HCT116 (cell line): Measurements from ENCODE around the gene TMEM45A. TPM values are rescaled to one million over a fixed set of nuclear protein-coding genes. Genes with fewer than 3 reads are reported as not detected.

Experiments
- ATAC-seq: fragments of 200-7000 bp; cut with Tn5 transposase; 2 replicates; pipeline ENCODE4 v1.9.1; 2020; ENCODE audit warnings: mild to moderate bottlenecking, moderate library complexity
- BruUV-seq: library from RNA; stranded (reverse); fragments of 400-500 nt; replicated peaks from 2 replicates; lab custom pipeline; 2021; lab: Mats Ljungman, UMichigan
- CTCF ChIA-PET: fragments of 300-600 bp; sonication (Branson Sonifier 250); formaldehyde crosslinking; loops from one replicate; lab custom pipeline; 2021; ENCODE audit warnings: antibody characterized with exemption; lab: Charles Lee
- POLR2A ChIA-PET: fragments of 300-600, 350-600 bp; sonication (Branson Sonifier 250); formaldehyde crosslinking; loops from one replicate; lab custom pipeline; 2021; ENCODE audit warnings: antibody characterized with exemption; lab: Charles Lee
- RAD21 ChIA-PET, 2 experiments: fragments of 300-600 bp; sonication (Branson Sonifier 250); formaldehyde crosslinking; loops; one replicate each; lab custom pipeline; 2023; ENCODE audit warnings: low total read pairs in 2 of 2; ENCODE audit not compliant: uncharacterized antibody in 2 of 2, unreplicated experiment in 2 of 2, low non-redundant PET in 1 of 2; lab: Charles Lee
- DNase-seq: peaks from one replicate; pipeline ENCODE4 v3.0.0-alpha.2; 2010; ENCODE audit warnings: low read depth, low spot score
- H2AFZ ChIP-seq: fragments of 200-600 bp; shearing (Covaris generic), sonication (generic); 2 replicates; pipeline ENCODE4 v1.6.1; 2017; ENCODE audit warnings: low read depth, mixed run types, mixed read lengths, antibody characterized with exemption, low read length; ENCODE audit not compliant: poor library complexity, severe bottlenecking
- H3K27ac ChIP-seq: 2 replicates; pipeline ENCODE4 v1.5.1; 2012; ENCODE audit warnings: low read depth, low read length
- H3K27me3 ChIP-seq: fragments of 200-600 bp; sonication (generic); 2 replicates; pipeline ENCODE4 v1.6.1; 2016; ENCODE audit warnings: mixed run types, low read length, mixed read lengths; ENCODE audit not compliant: insufficient read depth
- H3K36me3 ChIP-seq, 2 experiments: fragments of 200-500 bp in 1 of 2; fragments of 200-600 bp in 1 of 2; sonication (Bioruptor generic) in 1 of 2; sonication (generic) in 1 of 2; 2 replicates each; pipeline versions ENCODE4 v1.5.1 to v1.6.1; 2014 to 2016; ENCODE audit warnings: low read length in 2 of 2, inconsistent platforms in 1 of 2, mixed read lengths in 1 of 2, mixed run types in 1 of 2; ENCODE audit not compliant: insufficient read depth in 2 of 2, control insufficient read depth in 1 of 2
- H3K4me1 ChIP-seq, 2 experiments: fragments of 200-600 bp in 1 of 2; sonication (generic) in 1 of 2; 2 replicates each; pipeline versions ENCODE4 v1.5.1 to v1.6.1; 2012 to 2017; ENCODE audit warnings: low read length in 2 of 2, inconsistent platforms in 1 of 2, mild to moderate bottlenecking in 1 of 2, mixed read lengths in 1 of 2, mixed run types in 1 of 2, moderate library complexity in 1 of 2; ENCODE audit not compliant: insufficient read depth in 2 of 2, control insufficient read depth in 1 of 2
- H3K4me2 ChIP-seq: fragments of 200-600 bp; sonication (generic); 2 replicates; pipeline ENCODE4 v1.6.1; 2017; ENCODE audit warnings: mixed run types, low read length, mixed read lengths
- H3K4me3 ChIP-seq, 2 experiments: fragments of 200-600 bp in 1 of 2; sonication (generic) in 1 of 2; replicated peaks in 1 of 2; 2 replicates each; pipeline ENCODE4 v1.5.1; 2011 to 2016; ENCODE audit warnings: low read length in 2 of 2, control low read depth in 1 of 2, low read depth in 1 of 2, mild to moderate bottlenecking in 1 of 2, mixed read lengths in 1 of 2, mixed run types in 1 of 2
- H3K79me2 ChIP-seq: fragments of 200-600 bp; sonication (generic); 2 replicates; pipeline ENCODE4 v1.6.1; 2017; ENCODE audit warnings: mild to moderate bottlenecking, mixed run types, low read length, moderate library complexity, mixed read lengths; ENCODE audit not compliant: insufficient read depth
- H3K9ac ChIP-seq: fragments of 200-600 bp; sonication (generic); 2 replicates; pipeline ENCODE4 v1.6.1; 2016; ENCODE audit warnings: low read length, mixed read lengths
- H3K9me2 ChIP-seq: fragments of 200-600 bp; sonication (generic), shearing (Covaris generic); 2 replicates; pipeline ENCODE4 v1.6.1; 2017; ENCODE audit warnings: mixed run types, mild to moderate bottlenecking, moderate library complexity; ENCODE audit not compliant: insufficient read depth
- H3K9me3 ChIP-seq, 2 experiments: fragments of 200-500 bp in 1 of 2; fragments of 200-600 bp in 1 of 2; sonication (Bioruptor generic) in 1 of 2; sonication (generic) in 1 of 2; 2 replicates each; pipeline ENCODE4 v1.6.1; 2014 to 2017; ENCODE audit warnings: low read length in 2 of 2, mixed read lengths in 2 of 2, inconsistent platforms in 1 of 2, low read depth in 1 of 2, mild to moderate bottlenecking in 1 of 2, mixed run types in 1 of 2, moderate library complexity in 1 of 2; ENCODE audit not compliant: control insufficient read depth in 1 of 2, insufficient read depth in 1 of 2
- H4K20me1 ChIP-seq: fragments of 200-600 bp; sonication (generic), shearing (Covaris generic); 2 replicates; pipeline ENCODE4 v1.6.1; 2017; ENCODE audit warnings: mixed run types, mild to moderate bottlenecking, moderate library complexity; ENCODE audit not compliant: insufficient read depth
- CBX3 ChIP-seq: IDR thresholded peaks from 2 replicates; pipeline ENCODE4 v1.6.1; 2012; ENCODE audit warnings: low read depth
- EGR1 ChIP-seq: IDR thresholded peaks from 2 replicates; pipeline ENCODE4 v1.6.1; 2012; ENCODE audit warnings: low read depth
- EZH2 ChIP-seq: fragments of 200-600 bp; sonication (generic); IDR thresholded peaks from 2 replicates; pipeline ENCODE4 v1.6.1; 2017; ENCODE audit warnings: antibody characterized with exemption, mixed run types
- FOSL1 ChIP-seq: IDR thresholded peaks from 2 replicates; pipeline ENCODE4 v1.6.1; 2012; ENCODE audit warnings: low read depth
- JUND ChIP-seq: IDR thresholded peaks from 2 replicates; pipeline ENCODE4 v1.6.1; 2012
- POLR2A ChIP-seq: IDR thresholded peaks from 2 replicates; pipeline ENCODE4 v1.7.0; 2011; ENCODE audit warnings: borderline replicate concordance; ENCODE audit not compliant: insufficient read depth, insufficient read length; ENCODE audit errors: extremely low read depth
- POLR2AphosphoS5 ChIP-seq: IDR thresholded peaks from 2 replicates; pipeline ENCODE4 v1.6.1; 2011; ENCODE audit warnings: mild to moderate bottlenecking, low read depth, low read length, moderate library complexity
- REST ChIP-seq: IDR thresholded peaks from 2 replicates; pipeline ENCODE4 v1.6.1; 2012; ENCODE audit warnings: low read depth
- SIN3A ChIP-seq: IDR thresholded peaks from 2 replicates; pipeline ENCODE4 v1.6.1; 2012; ENCODE audit warnings: low read depth
- SP1 ChIP-seq: IDR thresholded peaks from 2 replicates; pipeline ENCODE4 v1.6.1; 2012; ENCODE audit warnings: low read depth
- SRF ChIP-seq: IDR thresholded peaks from 2 replicates; pipeline ENCODE4 v1.6.1; 2012; ENCODE audit warnings: low read depth
- TCF7L2 ChIP-seq: IDR thresholded peaks from 2 replicates; pipeline ENCODE4 v1.7.0; 2011; ENCODE audit warnings: borderline replicate concordance, inconsistent platforms; ENCODE audit not compliant: insufficient read depth, insufficient read length; ENCODE audit errors: extremely low read depth
- YY1 ChIP-seq: IDR thresholded peaks from 2 replicates; pipeline ENCODE4 v1.6.1; 2011; ENCODE audit warnings: low read length, low read depth, moderate library complexity, mild to moderate bottlenecking; ENCODE audit not compliant: insufficient replicate concordance; ENCODE audit errors: extremely low read depth
- ZBTB33 ChIP-seq: IDR thresholded peaks from 2 replicates; pipeline ENCODE4 v1.6.1; 2011; ENCODE audit warnings: mild to moderate bottlenecking, low read length, moderate library complexity; ENCODE audit not compliant: insufficient replicate concordance; ENCODE audit errors: extremely low read depth
- ZNF274 ChIP-seq: fragments of 200-500 bp; sonication (Bioruptor generic); IDR thresholded peaks from 2 replicates; pipeline ENCODE4 v1.6.1; 2014; ENCODE audit warnings: mild to moderate bottlenecking, low read depth, low read length, inconsistent platforms
- intact Hi-C: fragments of 100-400 bp; cut with micrococcal nuclease; formaldehyde crosslinking; loops from 2 replicates; pipeline ENCODE4 v1.10.0; 2022
- total RNA-seq: library from RNA; stranded (reverse); gene quantifications from one replicate; pipeline ENCODE4 v1.2.1, GENCODE V29; 2021; ENCODE audit not compliant: unreplicated experiment
- TF ChIP-seq, protein P1 (sequence below), 3 experiments: fragments of 200-600 bp in 1 of 3; sonication (generic) in 1 of 3; IDR thresholded peaks in 2 of 3; conservative IDR thresholded peaks in 1 of 3; 2 replicates each; pipeline ENCODE4 v1.5.1; 2012 to 2017; ENCODE audit warnings: low read depth in 2 of 3, low read length in 2 of 3, antibody characterized with exemption in 1 of 3, borderline replicate concordance in 1 of 3, control low read depth in 1 of 3, mild to moderate bottlenecking in 1 of 3, mixed read lengths in 1 of 3, mixed run types in 1 of 3, moderate library complexity in 1 of 3; ENCODE audit not compliant: insufficient read depth in 1 of 3
- TF ChIP-seq, protein P2 (sequence below): IDR thresholded peaks from 2 replicates; pipeline ENCODE4 v1.6.1; 2012

TMEM45A gene
- total RNA-seq, 1 experiment from 2014 or later = 5.0 TPM

DNA sequence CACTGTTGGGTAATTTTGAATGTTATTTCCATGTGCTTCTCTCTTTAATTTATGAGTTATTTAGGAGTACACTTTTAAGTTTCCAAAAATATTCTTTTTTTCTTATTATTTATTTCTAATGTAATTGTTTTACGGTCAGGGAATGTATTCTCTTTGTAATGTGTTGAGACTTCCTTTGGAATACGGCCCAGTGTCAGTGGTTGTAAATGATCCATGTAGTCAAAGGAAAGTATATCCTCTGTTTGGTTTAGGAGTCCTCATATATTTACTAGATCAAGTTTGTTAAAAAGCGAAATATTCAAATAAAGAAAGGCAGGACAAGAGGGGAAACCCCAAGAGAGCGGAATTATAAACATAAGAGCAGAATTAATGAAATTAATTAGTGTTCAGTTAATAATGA, 68.0 kb downstream of the TMEM45A start:
- H3K27ac ChIP-seq = no peak overlapping the region
- no peaks in the 10 kb centered on the region for H3K27me3 ChIP-seq
- BruUV-seq = no TSS peak
- H3K9me2 ChIP-seq = no peaks in the 10 kb centered on the region
- H3K4me2 ChIP-seq = no peak overlapping the region
- ATAC-seq = no peak
- H3K79me2 ChIP-seq = no peaks in the 10 kb centered on the region
- ChIA-PET POLR2A (interaction anchor here (1.3 kb wide), 1 partner anchor 8 kb away, joined by 3 read pairs; no protein-coding TSS in a partner anchor), CTCF (no interaction called here), RAD21 (no interaction called here)
- no peaks in the 10 kb centered on the region for H4K20me1 ChIP-seq
- intact Hi-C loops = no loop called here
- DNase-seq = no peak
- no peaks in the 10 kb centered on the region for H3K36me3 ChIP-seq
- peaks cover 0 to 8% of the 10 kb centered on the region in 2 experiments; a peak in 2 of 4 replicates for H3K4me1 ChIP-seq
- no peak overlapping the region for H3K9ac ChIP-seq
- H2AFZ ChIP-seq = no peak overlapping the region
- H3K4me3 ChIP-seq = no peak overlapping the region
- no peak for TF ChIP-seq EGR1
- TF ChIP-seq, protein P1, sequence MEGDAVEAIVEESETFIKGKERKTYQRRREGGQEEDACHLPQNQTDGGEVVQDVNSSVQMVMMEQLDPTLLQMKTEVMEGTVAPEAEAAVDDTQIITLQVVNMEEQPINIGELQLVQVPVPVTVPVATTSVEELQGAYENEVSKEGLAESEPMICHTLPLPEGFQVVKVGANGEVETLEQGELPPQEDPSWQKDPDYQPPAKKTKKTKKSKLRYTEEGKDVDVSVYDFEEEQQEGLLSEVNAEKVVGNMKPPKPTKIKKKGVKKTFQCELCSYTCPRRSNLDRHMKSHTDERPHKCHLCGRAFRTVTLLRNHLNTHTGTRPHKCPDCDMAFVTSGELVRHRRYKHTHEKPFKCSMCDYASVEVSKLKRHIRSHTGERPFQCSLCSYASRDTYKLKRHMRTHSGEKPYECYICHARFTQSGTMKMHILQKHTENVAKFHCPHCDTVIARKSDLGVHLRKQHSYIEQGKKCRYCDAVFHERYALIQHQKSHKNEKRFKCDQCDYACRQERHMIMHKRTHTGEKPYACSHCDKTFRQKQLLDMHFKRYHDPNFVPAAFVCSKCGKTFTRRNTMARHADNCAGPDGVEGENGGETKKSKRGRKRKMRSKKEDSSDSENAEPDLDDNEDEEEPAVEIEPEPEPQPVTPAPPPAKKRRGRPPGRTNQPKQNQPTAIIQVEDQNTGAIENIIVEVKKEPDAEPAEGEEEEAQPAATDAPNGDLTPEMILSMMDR (IDR thresholded peaks at IDR 0.05 in 2 of 3, conservative IDR thresholded peaks at IDR 0.05 in 1 of 3; ENCODE audit: borderline replicate concordance in 1 of 3, insufficient read depth in 1 of 3, low read depth in 2 of 3, low read length in 2 of 3) = no peak
- TF ChIP-seq FOSL1 = no peak
- TF ChIP-seq, protein P2, sequence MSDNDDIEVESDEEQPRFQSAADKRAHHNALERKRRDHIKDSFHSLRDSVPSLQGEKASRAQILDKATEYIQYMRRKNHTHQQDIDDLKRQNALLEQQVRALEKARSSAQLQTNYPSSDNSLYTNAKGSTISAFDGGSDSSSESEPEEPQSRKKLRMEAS = no peak
- no peak for TF ChIP-seq CBX3
- TF ChIP-seq YY1 = no peak
- no peak for TF ChIP-seq SRF
- TF ChIP-seq SIN3A = no peak
- TF ChIP-seq POLR2AphosphoS5 = no peak
- no peak for TF ChIP-seq TCF7L2
- no peak for TF ChIP-seq REST
- no peak for TF ChIP-seq EZH2
- no peak for TF ChIP-seq JUND
- no peak for TF ChIP-seq ZBTB33
- TF ChIP-seq POLR2A = no peak
- TF ChIP-seq SP1 = no peak
- TF ChIP-seq ZNF274 = no peak
- H3K9me3 ChIP-seq = no peaks in the 10 kb centered on the region
